Measurements from ENCODE around the gene OR1L8.
"Not testable (repeated sequence)": the region's sequence is repeated elsewhere in the genome, so short reads cannot be mapped to it uniquely, and the experiment has no call there.

Gene OR1L8, protein sequence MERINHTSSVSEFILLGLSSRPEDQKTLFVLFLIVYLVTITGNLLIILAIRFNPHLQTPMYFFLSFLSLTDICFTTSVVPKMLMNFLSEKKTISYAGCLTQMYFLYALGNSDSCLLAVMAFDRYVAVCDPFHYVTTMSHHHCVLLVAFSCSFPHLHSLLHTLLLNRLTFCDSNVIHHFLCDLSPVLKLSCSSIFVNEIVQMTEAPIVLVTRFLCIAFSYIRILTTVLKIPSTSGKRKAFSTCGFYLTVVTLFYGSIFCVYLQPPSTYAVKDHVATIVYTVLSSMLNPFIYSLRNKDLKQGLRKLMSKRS

DNA sequence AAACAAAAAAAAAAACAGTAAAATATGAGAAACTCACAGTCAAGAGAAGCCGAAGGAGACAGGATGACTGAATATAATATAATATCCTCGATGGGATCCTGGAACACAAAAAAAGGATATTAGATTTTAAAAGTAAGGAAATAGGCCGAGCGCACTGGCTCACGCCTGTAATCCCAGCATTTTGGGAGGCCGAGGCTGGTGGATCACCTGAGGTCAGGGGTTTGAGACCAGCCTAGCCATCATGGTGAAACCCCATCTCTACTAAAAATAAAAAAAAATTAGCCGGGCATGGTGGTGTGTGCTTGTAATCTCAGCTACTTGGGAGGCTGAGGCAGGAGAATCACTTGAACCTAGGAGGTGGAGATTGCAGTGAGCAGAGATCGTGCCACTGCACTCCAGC lies at the start of gene OR1L8:
OR1L8 (minus strand) TSS at position 101 of the 400 bp plus-strand sequence. CDS start 14,907 bp downstream, outside the sequence.
- not testable (repeated sequence) for DNase-seq (ENCODE audit: low read depth)

DNA sequence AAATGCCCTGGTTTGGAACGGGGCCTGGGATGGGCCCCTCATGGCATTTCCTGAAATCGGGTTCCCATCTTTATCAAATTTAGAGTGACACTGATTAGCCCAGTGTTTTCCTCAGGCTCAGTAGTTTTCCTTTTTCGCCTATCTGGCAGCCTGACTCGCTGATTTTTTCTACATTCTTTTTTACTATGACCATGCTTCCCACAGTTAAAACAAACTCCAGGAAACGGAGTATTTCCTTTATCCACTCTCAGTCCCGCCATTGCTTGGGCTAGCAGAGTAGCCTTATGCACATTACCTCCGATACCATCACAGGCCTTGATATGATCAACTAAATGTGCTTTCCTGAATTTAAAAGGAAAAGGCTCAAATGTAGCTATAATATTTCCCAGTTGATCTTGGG lies 36.8 kb upstream of the OR1L8 start:
- no peak for DNase-seq (ENCODE audit: low read depth)

DNA sequence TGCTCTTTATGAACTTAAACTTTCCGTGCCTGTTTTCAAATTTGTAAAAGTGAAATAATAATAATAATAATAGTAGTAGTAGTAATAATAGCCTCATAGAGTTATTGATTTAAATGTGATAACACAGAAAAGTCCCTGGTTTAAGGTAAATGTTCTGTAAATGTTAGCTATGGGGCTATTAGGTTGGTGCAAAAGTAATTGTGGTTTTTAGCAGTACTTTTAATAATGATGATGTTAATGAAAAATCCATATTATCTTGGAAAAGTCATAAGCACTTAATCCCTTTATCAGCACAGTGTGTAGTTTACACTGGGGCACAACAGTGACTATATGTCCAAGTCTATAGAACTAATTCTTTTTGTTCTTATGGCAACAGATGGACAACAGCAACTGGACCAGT lies 31.2 kb upstream of the OR1L8 start, which contains the start of gene OR1Q1:
OR1Q1 (plus strand) TSS at position 377 of the 400 bp plus-strand sequence; CDS start at position 377, 0 bp downstream.
- no peak for DNase-seq (ENCODE audit: low read depth)

DNA sequence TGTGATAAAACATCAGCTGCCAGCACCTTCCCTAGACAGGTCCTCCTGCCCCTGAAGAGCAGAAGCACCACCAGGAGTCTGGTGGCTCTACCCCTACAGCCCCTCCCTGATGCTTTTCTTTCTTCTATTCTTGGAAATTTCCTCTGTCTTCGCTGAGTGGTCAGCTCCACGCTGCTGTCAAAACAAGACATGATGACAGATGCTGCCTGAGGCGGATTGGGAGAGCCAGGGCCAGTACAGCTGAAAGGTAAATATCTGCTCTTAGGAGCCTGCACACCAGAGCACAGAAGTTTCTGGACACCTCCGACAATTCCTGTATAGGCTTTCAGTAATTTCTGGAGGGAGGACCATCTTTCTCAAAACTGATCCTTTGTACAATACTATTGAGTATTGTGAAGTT lies 26.6 kb upstream of the OR1L8 start:
- DNase-seq (ENCODE audit: low read depth): no peak

DNA sequence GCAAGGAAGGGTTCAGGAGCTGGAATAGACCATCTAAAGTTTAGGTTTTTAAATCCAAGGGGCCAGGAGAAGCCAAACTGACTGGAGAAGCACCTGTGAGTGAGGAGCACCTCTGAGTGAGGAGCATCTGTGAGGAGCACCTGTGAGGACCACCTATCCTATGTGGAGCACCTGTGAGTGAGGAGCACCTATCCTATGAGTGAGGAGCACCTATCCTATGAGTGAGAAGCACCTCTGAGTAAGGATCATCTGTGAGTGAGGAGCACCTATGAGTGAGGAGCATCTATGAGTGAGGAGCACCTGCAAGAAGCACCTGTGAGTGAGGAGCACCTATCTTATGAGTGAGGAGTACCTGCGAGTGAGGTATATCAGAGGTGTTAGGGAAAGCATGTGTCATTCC lies 23.4 kb upstream of the OR1L8 start:
- DNase-seq (ENCODE audit: low read depth): no peak

DNA sequence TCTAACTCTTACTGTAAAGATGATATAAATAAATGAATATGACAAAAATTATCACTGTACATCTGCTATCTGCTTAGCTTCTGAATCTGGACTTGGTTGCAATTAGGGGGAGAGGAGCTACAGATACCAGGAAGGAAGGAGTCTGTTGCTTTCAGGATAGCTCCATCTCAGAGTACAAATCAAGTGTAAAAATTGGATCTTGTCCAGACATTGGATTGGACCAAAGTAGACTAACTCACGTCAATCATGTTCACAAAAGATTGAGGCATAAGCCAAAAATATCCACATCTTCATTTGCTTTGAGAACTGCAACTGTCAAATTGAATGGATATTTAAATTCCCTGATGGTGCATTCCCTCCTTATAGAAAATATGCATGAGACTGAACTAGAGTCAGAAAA lies 22.5 kb upstream of the OR1L8 start:
- no peak for DNase-seq (ENCODE audit: low read depth)

DNA sequence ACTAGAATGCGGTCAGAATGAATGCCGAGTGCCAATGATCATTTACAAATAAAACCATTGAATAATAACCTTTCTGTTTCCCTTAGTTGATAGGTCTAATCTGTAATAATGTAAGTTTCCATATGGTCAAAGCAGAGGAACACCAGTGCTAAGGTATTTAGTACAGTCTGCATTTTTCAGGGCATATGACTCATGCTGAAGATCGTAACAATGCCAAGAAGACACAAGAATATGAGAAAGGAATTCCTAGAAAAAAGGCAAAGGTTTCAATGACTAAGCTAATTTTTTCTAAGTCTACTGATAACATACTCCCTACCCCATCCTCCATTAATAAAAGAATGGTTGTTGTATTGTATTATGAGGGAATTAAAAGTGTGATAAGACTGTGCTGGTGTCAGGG lies 2.8 kb downstream of the OR1L8 start:
- no peak for DNase-seq (ENCODE audit: low read depth)

DNA sequence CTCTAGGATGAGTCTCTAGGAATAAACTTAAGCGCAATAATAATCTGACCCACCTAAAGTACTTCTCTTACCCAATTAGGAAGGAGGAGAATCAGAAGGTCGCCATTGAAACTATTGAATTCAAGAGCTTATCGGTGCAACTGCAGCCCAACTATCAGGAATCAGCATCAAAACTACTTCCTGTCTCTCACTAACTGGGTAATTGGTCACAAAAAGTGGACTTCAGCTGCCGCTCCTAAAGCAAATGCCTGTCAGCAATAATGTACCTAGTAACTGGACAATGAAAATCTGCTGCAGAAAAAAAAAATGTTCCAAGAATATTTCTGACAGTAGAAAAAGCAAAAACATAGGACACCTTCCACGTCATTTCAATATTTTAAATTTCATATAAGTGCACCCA lies 3.3 kb downstream of the OR1L8 start:
- no peak for DNase-seq (ENCODE audit: low read depth)

DNA sequence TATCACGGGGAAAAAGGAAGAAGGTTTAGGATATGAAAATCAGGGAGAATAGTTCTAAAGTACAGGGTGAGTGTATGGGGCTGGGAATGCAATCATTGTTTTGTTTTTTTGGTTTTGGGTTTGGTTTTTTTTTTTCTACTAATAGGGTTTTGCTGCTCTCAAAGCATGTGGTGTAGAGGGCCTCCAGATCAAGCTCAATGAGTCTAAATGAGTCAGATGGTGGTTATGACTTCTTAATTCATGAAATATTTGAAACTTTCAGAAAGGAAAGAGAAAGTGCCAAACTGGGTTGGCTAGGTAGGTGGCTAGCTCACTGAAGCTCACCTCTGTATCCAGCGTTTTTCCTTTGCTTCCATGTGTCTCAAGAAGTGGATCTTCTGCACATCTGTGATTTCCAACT lies 10.7 kb downstream of the OR1L8 start:
- DNase-seq (ENCODE audit: low read depth): no peak

DNA sequence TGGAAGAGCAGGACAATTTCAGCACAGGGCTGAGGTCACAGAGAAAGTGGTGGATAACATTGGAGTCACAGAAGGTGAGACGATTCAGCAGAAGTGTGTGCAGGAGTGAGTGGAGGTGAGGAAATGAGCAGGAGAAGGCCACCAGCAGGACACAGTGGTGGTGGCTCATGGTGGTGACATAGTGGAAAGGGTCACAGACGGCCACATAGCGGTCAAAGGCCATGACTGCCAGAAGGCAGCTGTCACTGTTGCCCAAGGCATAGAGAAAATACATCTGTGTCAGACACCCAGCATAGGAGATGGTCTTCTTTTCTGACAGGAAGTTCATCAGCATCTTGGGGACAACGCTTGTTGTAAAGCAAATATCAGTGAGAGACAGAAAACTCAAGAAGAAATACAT lies 15.3 kb downstream of the OR1L8 start:
- DNase-seq (ENCODE audit: low read depth): no peak

DNA sequence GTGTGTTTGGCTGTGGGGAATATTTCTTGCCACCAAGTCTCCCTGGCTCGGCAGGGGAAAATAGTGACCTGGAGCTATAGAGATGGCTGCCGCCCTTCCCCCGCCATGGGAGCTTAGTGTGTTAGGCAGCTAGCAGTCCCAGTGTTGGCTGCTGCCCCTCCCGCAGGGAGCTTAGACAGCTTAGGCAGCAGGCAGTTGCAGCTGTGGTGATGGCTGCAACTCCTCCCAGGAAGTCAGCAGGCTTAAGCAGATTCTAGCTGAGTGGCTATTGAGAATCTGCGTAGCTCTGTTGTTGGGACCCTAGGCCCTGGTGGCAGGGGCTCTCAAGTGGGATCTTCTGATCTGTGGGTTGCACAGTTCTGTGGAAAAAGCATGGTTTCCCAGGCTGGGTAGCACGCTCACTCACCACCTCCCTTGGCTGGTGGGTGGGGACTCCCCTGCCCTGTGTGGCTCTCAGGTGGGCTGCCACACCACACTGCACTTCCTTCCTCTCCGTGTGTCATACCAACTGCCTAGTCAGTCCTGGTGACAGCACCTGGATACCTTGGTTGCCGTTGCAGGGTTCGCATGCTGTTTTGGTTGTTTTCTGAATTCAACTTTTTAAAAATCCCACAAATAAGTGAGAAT lies 20.9 kb downstream of the OR1L8 start:
- no peak for DNase-seq (ENCODE audit: low read depth)

DNA sequence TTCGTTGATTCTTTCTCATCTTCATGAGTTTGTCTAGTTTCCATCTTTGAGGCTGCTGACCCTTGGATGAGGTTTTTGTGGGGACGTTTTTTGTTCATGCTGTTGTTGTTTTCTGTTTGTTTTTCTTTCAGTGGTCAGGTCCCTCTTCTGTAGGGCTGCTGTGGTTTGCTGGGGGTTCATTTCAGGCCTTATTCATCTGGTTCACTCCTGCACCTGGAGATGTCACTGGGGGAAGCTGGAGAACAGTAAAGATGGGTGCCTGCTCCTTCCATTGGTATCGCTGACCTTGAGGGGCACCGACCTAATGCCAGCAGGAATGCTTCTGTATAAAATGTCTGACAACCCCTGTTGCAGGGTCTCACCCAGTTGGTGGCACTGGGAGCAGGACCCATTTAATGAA lies 21.7 kb downstream of the OR1L8 start:
- no peak for DNase-seq (ENCODE audit: low read depth)

DNA sequence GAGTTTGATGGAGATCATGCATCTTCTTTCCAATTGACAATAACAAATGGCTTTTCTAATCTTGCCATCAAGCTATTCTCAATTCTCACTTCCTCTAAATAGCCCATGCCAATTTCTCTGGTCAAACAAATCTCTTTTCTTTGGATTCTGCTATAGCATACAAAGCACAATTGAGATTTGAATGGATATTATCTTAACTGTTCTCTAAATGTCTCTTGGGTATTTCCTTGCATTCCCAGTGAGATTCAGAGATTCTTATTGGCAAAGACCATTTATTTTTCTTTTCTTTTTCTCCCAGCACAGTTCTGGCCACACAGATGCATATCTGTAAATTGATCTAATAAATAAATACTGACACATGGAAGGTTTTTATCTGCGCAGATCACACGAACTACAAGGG lies 30.4 kb downstream of the OR1L8 start, which contains the start of gene OR1N2:
OR1N2 (plus strand) TSS at position 301 of the 400 bp plus-strand sequence. CDS start 100 bp downstream, outside the sequence.
- no peak for DNase-seq (ENCODE audit: low read depth)

DNA sequence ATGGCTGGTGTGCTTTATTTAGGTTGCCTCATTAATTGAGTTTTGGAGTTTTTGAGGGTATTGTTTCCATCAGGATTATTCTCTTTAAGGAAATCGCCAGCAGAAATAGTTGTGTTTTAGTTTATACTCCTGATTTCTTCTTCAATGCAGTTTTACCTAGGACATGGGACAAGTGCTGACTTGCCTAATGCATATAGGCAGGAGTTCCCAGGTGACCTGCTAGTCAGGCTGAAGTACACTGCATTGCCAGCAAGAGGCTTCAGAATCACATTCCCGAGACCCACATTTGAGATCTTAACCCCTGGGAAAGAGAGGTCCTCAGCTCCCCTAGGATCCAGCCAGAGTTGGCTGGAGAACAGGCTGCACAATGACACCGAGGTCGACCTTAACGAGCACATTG lies 31.8 kb downstream of the OR1L8 start:
- no peak for DNase-seq (ENCODE audit: low read depth)

DNA sequence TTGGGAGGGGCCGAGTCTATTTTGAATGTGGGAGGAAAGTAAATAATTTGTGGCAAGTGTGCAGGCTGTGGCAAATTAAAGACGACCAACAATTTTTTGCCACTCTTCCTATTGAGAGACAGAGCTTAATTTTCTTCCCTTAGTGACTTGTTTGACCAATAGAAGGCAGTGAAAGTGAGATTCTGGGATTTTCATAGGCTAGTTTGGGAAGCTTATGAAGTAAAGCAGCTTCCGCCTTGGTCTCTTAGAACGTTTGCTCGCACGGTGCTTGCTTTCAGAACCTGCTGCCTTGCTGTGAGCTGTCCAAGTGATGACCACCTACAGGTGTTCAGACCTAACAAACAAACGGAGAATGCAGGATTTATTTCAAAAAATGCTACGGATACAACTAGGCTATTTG lies 37.0 kb downstream of the OR1L8 start:
- no peak for DNase-seq (ENCODE audit: low read depth)

DNA sequence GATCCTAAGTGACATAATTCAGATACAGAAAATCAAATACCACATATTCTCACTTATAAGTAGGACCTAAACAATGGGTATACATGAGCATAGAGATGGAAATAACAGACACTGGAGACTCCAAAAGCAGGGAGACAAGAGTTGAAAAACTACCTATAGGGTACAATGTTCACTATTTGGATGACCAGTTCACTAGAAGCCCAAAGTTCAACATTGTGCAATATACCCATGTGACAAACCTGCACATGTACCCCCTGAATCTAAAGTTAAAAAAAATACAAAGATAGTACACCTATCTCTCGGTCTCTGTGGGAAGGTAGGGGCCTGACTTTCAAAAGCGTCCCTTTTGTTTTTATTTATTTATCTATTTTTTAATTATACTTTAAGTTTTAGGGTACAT lies 44.4 kb downstream of the OR1L8 start:
- DNase-seq (ENCODE audit: low read depth): no peak

DNA sequence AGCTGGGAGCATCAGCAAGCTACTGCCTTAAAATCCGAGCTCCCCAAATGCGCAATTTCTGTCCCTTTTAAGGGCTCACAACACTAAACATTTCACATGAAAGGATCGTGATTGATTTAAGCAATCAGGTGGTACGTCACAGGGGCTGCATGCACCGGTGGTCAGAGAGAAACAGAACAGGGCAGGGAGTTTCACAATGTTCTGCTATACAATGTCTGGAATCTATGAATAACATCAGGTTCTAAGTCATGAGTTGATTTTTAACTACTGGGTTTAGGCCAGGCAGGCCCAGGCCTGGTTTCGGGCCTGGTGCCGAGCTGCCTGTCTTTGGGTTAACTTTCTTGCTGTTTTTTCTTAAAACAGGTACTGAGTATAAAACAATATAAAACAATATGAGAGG lies 46.1 kb downstream of the OR1L8 start:
- DNase-seq (ENCODE audit: low read depth): not testable (repeated sequence)

DNA sequence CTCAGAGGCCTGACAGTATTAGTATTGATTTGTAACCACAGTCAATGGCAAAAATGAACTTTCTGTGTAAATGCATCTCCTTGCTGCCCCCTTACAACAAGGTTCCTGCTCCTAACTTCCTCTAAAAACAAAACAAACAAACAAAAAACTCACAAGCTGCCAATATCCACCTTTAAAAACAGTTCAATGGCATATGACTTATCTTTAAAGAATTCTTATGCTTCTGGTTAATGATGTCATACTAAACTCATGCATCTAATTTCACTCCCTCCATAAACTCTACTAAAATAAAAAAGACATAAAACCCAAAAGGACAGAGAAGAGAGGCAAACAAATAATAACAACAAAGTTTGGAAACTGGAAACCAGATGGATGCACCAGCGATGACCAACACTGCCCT lies 47.0 kb downstream of the OR1L8 start:
- DNase-seq (ENCODE audit: low read depth): no peak

DNA sequence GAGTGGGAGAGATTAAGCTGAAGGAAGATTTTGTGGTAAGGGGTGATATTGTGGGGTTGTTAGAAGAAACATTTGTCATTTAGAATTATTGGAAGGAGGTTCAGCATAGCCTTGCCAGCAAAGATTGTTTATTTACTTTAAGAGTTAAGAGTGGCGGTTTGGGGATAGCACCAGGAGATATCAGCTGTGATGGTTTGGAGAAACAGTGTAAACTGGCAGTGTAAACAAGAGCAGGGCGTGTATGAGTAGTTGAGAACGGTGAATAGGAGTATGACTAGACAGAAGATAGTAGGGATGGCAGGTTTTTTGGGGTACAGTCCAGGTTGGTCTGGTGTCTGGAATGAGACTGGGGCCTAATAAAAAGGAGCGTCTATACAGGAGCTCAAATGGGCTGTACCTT lies 52.0 kb downstream of the OR1L8 start:
- DNase-seq (ENCODE audit: low read depth): not testable (repeated sequence)

DNA sequence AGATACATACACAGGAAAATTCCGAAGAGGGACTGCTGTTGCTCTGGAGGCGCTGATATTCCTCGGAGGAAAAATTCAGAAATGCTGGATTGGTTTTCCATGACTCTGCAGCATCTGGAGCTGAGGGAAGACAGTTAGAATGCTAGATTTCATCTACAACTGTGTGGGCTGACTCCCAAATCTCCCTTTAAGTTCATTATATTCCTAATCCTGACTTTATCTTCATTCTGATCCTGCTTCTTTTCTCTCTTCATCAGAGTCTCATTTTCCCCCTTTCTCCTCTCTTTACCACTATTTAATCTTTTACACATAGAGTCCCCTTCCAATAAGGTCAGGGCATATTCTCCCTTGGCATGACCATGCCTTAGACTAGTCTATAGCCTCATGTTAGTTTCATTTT lies 56.0 kb downstream of the OR1L8 start, which contains the start of gene OR1N1:
OR1N1 (minus strand) TSS at position 101 of the 400 bp plus-strand sequence; CDS start at position 101, 0 bp downstream.
- no peak for DNase-seq (ENCODE audit: low read depth)

DNA sequence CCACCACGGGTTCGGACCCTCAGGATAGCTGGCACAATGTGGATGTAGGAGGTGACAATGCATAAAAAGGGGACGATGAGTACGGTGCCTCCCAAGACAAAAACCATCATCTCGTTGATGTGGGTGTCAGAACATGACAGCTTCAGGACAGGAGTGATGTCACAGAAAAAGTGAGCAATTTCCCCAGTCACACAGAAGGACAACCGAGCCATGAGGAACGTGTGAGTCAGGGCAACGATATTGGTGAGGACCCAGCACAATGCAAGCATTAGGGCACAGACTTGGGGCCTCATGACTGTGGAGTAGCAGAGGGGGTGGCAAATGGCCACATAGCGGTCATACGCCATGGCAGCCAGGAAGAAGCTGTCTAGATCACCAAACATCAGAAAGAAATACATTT lies 56.6 kb downstream of the OR1L8 start:
- no peak for DNase-seq (ENCODE audit: low read depth)

DNA sequence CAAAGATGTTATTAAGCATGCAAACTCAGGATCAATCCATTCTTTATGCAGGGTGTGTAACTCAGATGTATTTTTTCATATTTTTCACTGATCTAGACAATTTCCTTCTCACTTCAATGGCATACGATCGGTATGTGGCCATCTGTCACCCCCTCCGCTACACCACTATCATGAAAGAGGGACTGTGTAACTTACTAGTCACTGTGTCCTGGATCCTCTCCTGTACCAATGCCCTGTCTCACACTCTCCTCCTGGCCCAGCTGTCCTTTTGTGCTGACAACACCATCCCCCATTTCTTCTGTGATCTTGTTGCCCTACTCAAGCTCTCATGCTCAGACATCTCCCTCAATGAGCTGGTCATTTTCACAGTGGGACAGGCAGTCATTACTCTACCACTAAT lies 63.8 kb downstream of the OR1L8 start:
- DNase-seq (ENCODE audit: low read depth): no peak

DNA sequence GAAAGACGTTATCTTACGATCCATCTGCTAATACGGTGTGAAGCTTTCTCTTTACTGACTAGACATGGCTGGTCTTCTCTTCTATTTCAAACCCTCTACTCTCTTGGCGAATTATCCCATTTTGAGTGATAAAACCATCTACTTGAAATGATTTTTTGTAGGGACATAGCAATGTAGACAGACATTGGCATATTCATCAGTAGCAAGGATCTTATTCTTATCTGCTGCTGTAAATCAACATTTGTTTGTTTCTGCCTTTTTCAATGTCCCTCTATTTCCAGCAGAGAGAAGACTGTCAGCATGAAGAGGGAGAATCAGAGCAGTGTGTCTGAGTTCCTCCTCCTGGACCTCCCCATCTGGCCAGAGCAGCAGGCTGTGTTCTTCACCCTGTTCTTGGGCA lies 64.3 kb downstream of the OR1L8 start, which contains the start of gene OR1J4:
OR1J4 (plus strand) TSS at position 301 of the 400 bp plus-strand sequence; CDS start at position 301, 0 bp downstream.
- DNase-seq (ENCODE audit: low read depth): no peak

Data from activated T-helper 9 cell treated with anti-CD3 and anti-CD28 coated beads, Interleukin-2, amount 50 U/mL, for 16 hours (primary cell).